Measurements from ENCODE around the gene HSF2BP.
"Not testable (repeated sequence)": the region's sequence is repeated elsewhere in the genome, so short reads cannot be mapped to it uniquely, and the experiment has no call there.

HSF2BP gene

GRCh38 chr21:43503075-43503750, 156.1 kb downstream of the HSF2BP start:
- H3K4me3 ChIP-seq (ENCODE audit: low read depth in 1 of 2, low read length in 2 of 2); H3K9me3 ChIP-seq (ENCODE audit: control insufficient read depth in 1 of 2, low read length in 2 of 2); H3K27me3 ChIP-seq (ENCODE audit: low read depth, low read length); H3K4me1 ChIP-seq (ENCODE audit: control insufficient read depth in 1 of 2, insufficient read depth in 2 of 2, low read length in 2 of 2); H3K36me3 ChIP-seq (ENCODE audit: control insufficient read depth in 1 of 2, insufficient read depth in 2 of 2, low read length in 2 of 2); H3K27ac ChIP-seq (ENCODE audit: low read length): not testable (repeated sequence)

- not testable (repeated sequence) for H3K27me3 ChIP-seq (ENCODE audit: low read depth, low read length)
Observed at GRCh38 chr21:43502407-43503071, 156.7 kb downstream of the HSF2BP start.

GRCh38 chr21:43498924-43499323, 160.4 kb downstream of the HSF2BP start:
- not testable (repeated sequence) for H3K9me3 ChIP-seq (ENCODE audit: control insufficient read depth in 1 of 2, low read length in 2 of 2); H3K27me3 ChIP-seq (ENCODE audit: low read depth, low read length); H3K4me3 ChIP-seq (ENCODE audit: low read depth in 1 of 2, low read length in 2 of 2); H3K4me1 ChIP-seq (ENCODE audit: control insufficient read depth in 1 of 2, insufficient read depth in 2 of 2, low read length in 2 of 2); H3K27ac ChIP-seq (ENCODE audit: low read length); H3K36me3 ChIP-seq (ENCODE audit: control insufficient read depth in 1 of 2, insufficient read depth in 2 of 2, low read length in 2 of 2)

More at GRCh38 chr21:43502407-43503071, 156.7 kb downstream of the HSF2BP start:
- not testable (repeated sequence) for H3K36me3 ChIP-seq (ENCODE audit: control insufficient read depth in 1 of 2, insufficient read depth in 2 of 2, low read length in 2 of 2); H3K4me1 ChIP-seq (ENCODE audit: control insufficient read depth in 1 of 2, insufficient read depth in 2 of 2, low read length in 2 of 2); H3K4me3 ChIP-seq (ENCODE audit: low read depth in 1 of 2, low read length in 2 of 2); H3K27ac ChIP-seq (ENCODE audit: low read length); H3K9me3 ChIP-seq (ENCODE audit: control insufficient read depth in 1 of 2, low read length in 2 of 2)

- H3K9me3 ChIP-seq (ENCODE audit: control insufficient read depth in 1 of 2, low read length in 2 of 2); H3K27me3 ChIP-seq (ENCODE audit: low read depth, low read length); H3K36me3 ChIP-seq (ENCODE audit: control insufficient read depth in 1 of 2, insufficient read depth in 2 of 2, low read length in 2 of 2); H3K4me3 ChIP-seq (ENCODE audit: low read depth in 1 of 2, low read length in 2 of 2); H3K27ac ChIP-seq (ENCODE audit: low read length); H3K4me1 ChIP-seq (ENCODE audit: control insufficient read depth in 1 of 2, insufficient read depth in 2 of 2, low read length in 2 of 2): not testable (repeated sequence)
Observed at GRCh38 chr21:43498065-43498464, 161.2 kb downstream of the HSF2BP start.

GRCh38 chr21:43494279-43495012, 164.8 kb downstream of the HSF2BP start:
- H3K4me3 ChIP-seq (ENCODE audit: low read depth in 1 of 2, low read length in 2 of 2); H3K36me3 ChIP-seq (ENCODE audit: control insufficient read depth in 1 of 2, insufficient read depth in 2 of 2, low read length in 2 of 2); H3K4me1 ChIP-seq (ENCODE audit: control insufficient read depth in 1 of 2, insufficient read depth in 2 of 2, low read length in 2 of 2): not testable (repeated sequence)

GRCh38 chr21:43493471-43493870, 165.8 kb downstream of the HSF2BP start:
- H3K27ac ChIP-seq (ENCODE audit: low read length); H3K4me3 ChIP-seq (ENCODE audit: low read depth in 1 of 2, low read length in 2 of 2): not testable (repeated sequence)

More at GRCh38 chr21:43494279-43495012, 164.8 kb downstream of the HSF2BP start:
- H3K9me3 ChIP-seq (ENCODE audit: control insufficient read depth in 1 of 2, low read length in 2 of 2); H3K27me3 ChIP-seq (ENCODE audit: low read depth, low read length); H3K27ac ChIP-seq (ENCODE audit: low read length): not testable (repeated sequence)

GRCh38 chr21:43488235-43488634, 171.1 kb downstream of the HSF2BP start:
- H3K36me3 ChIP-seq (ENCODE audit: control insufficient read depth in 1 of 2, insufficient read depth in 2 of 2, low read length in 2 of 2); H3K27me3 ChIP-seq (ENCODE audit: low read depth, low read length); H3K9me3 ChIP-seq (ENCODE audit: control insufficient read depth in 1 of 2, low read length in 2 of 2); H3K4me1 ChIP-seq (ENCODE audit: control insufficient read depth in 1 of 2, insufficient read depth in 2 of 2, low read length in 2 of 2); H3K27ac ChIP-seq (ENCODE audit: low read length); H3K4me3 ChIP-seq (ENCODE audit: low read depth in 1 of 2, low read length in 2 of 2): not testable (repeated sequence)

More at GRCh38 chr21:43493471-43493870, 165.8 kb downstream of the HSF2BP start:
- not testable (repeated sequence) for H3K36me3 ChIP-seq (ENCODE audit: control insufficient read depth in 1 of 2, insufficient read depth in 2 of 2, low read length in 2 of 2); H3K9me3 ChIP-seq (ENCODE audit: control insufficient read depth in 1 of 2, low read length in 2 of 2); H3K27me3 ChIP-seq (ENCODE audit: low read depth, low read length); H3K4me1 ChIP-seq (ENCODE audit: control insufficient read depth in 1 of 2, insufficient read depth in 2 of 2, low read length in 2 of 2)

- H3K4me1 ChIP-seq (ENCODE audit: control insufficient read depth in 1 of 2, insufficient read depth in 2 of 2, low read length in 2 of 2); H3K9me3 ChIP-seq (ENCODE audit: control insufficient read depth in 1 of 2, low read length in 2 of 2); H3K36me3 ChIP-seq (ENCODE audit: control insufficient read depth in 1 of 2, insufficient read depth in 2 of 2, low read length in 2 of 2); H3K27ac ChIP-seq (ENCODE audit: low read length); H3K4me3 ChIP-seq (ENCODE audit: low read depth in 1 of 2, low read length in 2 of 2); H3K27me3 ChIP-seq (ENCODE audit: low read depth, low read length): not testable (repeated sequence)
Observed at GRCh38 chr21:43486051-43486450, 173.2 kb downstream of the HSF2BP start.

GRCh38 chr21:43485016-43485415, 174.3 kb downstream of the HSF2BP start:
- not testable (repeated sequence) for H3K36me3 ChIP-seq (ENCODE audit: control insufficient read depth in 1 of 2, insufficient read depth in 2 of 2, low read length in 2 of 2); H3K4me3 ChIP-seq (ENCODE audit: low read depth in 1 of 2, low read length in 2 of 2); H3K27me3 ChIP-seq (ENCODE audit: low read depth, low read length); H3K9me3 ChIP-seq (ENCODE audit: control insufficient read depth in 1 of 2, low read length in 2 of 2); H3K4me1 ChIP-seq (ENCODE audit: control insufficient read depth in 1 of 2, insufficient read depth in 2 of 2, low read length in 2 of 2); H3K27ac ChIP-seq (ENCODE audit: low read length)

- H3K27ac ChIP-seq (ENCODE audit: low read length); H3K9me3 ChIP-seq (ENCODE audit: control insufficient read depth in 1 of 2, low read length in 2 of 2); H3K36me3 ChIP-seq (ENCODE audit: control insufficient read depth in 1 of 2, insufficient read depth in 2 of 2, low read length in 2 of 2); H3K4me1 ChIP-seq (ENCODE audit: control insufficient read depth in 1 of 2, insufficient read depth in 2 of 2, low read length in 2 of 2); H3K27me3 ChIP-seq (ENCODE audit: low read depth, low read length); H3K4me3 ChIP-seq (ENCODE audit: low read depth in 1 of 2, low read length in 2 of 2): not testable (repeated sequence)
Observed at GRCh38 chr21:43479197-43479596, 180.1 kb downstream of the HSF2BP start.
